ENCODE measurements around the gene MAEA. TPM values are rescaled to one million over a fixed set of nuclear protein-coding genes. Genes with fewer than 3 reads are reported as not detected.
A peak's percentile ranks its signal among the peaks of the same experiment; 100 is the strongest.

The MAEA gene
- polyA plus RNA-seq, 2 of the 4 experiments (the other 2 are of a cell fraction), result 46.1 to 58.4 TPM

DNA sequence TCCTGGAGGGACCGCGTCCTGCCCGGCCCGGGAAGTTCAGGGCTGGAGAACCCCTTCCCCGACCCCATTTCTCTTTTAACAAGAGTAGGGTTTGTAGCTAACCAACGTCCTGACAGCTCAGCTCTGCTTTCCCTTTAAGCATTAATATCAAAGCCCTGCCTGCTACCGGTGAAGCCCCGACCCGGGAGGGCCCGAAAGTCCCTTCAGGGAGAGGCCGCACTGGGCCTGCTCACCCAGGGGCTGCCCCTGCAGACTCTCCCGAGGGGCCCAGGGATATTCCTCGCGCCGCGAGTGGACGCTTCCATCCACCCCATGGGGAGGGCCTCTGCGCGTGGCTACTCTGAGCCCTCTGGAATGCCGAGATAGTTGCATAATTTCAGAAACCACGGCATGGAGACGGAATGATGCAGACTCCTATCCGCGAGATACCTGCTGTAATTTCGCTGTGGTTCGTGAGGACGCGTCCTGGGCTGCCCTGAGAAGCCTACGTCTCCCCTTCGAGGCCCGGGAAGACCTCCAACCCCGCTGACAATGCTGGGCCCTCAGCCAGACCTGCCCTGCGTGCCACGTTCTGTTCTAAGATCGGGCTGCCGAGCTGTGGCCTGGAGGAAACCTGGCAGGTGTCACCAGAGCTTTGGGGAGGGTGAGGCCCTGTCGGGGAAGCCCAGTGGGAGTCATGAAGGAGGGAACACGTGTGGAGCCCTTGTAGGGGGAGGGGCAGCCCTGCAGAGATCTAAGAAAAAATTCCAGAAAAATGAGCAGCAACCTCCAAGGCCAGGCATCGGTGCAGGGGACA lies 39.8 kb upstream of the MAEA start:
- POLR2A ChIA-PET, result interaction anchor here (1.3 to 2.6 kb wide), 2 partner anchors 40 to 97 kb away, joined by 3 to 26 read pairs; partner anchors contain the start of gene UVSSA
- H3K9me3 ChIP-seq, result peaks cover 49% of the 10 kb centered on the region
- FAIRE-seq (no peak), ATAC-seq (no peak), DNase-seq (ENCODE audit: low read depth in 1 of 2, low spot score in 1 of 2) (peak in 1 of 2 experiments; percentile 29)
- H3K4me3 ChIP-seq, result peak overlapping the region; percentile 99
- TF ChIP-seq CEBPB (IDR thresholded peaks at IDR 0.05) (no peak), EP300 (IDR thresholded peaks at IDR 0.05) (no peak), NR3C1 (IDR thresholded peaks at IDR 0.05) (no peak), TP53 (CRISPR knock-in tag; IDR thresholded peaks at IDR 0.05) (no peak), BHLHE40 (IDR thresholded peaks at IDR 0.05; ENCODE audit: low read depth, low read length) (no peak), HOXB5 (CRISPR knock-in tag; IDR thresholded peaks at IDR 0.05) (no peak), TFCP2L1 (CRISPR knock-in tag; IDR thresholded peaks at IDR 0.05) (no peak), JUN (IDR thresholded peaks at IDR 0.05) (no peak), ZFP36 (IDR thresholded peaks at IDR 0.05; ENCODE audit: borderline replicate concordance, partially characterized antibody) (no peak), CBX8 (IDR thresholded peaks at IDR 0.05) (no peak), ESRRA (IDR thresholded peaks at IDR 0.05; ENCODE audit: borderline replicate concordance, low read length) (no peak)
- TF ChIP-seq, protein P1, sequence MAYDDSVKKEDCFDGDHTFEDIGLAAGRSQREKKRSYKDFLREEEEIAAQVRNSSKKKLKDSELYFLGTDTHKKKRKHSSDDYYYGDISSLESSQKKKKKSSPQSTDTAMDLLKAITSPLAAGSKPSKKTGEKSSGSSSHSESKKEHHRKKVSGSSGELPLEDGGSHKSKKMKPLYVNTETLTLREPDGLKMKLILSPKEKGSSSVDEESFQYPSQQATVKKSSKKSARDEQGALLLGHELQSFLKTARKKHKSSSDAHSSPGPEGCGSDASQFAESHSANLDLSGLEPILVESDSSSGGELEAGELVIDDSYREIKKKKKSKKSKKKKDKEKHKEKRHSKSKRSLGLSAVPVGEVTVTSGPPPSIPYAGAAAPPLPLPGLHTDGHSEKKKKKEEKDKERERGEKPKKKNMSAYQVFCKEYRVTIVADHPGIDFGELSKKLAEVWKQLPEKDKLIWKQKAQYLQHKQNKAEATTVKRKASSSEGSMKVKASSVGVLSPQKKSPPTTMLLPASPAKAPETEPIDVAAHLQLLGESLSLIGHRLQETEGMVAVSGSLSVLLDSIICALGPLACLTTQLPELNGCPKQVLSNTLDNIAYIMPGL (CRISPR knock-in tag; IDR thresholded peaks at IDR 0.05; ENCODE audit: borderline replicate concordance), result no peak
- TF ChIP-seq, protein P2, sequence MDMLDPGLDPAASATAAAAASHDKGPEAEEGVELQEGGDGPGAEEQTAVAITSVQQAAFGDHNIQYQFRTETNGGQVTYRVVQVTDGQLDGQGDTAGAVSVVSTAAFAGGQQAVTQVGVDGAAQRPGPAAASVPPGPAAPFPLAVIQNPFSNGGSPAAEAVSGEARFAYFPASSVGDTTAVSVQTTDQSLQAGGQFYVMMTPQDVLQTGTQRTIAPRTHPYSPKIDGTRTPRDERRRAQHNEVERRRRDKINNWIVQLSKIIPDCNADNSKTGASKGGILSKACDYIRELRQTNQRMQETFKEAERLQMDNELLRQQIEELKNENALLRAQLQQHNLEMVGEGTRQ (IDR thresholded peaks at IDR 0.05), result no peak
- CTCF ChIA-PET, result interaction anchor here (0.8 to 2.4 kb wide), 4 partner anchors 9 to 96 kb away, joined by 3 to 8 read pairs (median 3); partner anchors contain the start of gene UVSSA
- WGBS (ENCODE audit: missing lambda C conversion rate), result 73% methylated on average over 26 of the region's 39 CpGs
- H3K4me2 ChIP-seq, result peak overlapping the region; percentile 98
- peaks cover 16% of the 10 kb centered on the region for H3K4me1 ChIP-seq
- peak overlapping the region; percentile 97 to 100 for H3K27ac ChIP-seq

DNA sequence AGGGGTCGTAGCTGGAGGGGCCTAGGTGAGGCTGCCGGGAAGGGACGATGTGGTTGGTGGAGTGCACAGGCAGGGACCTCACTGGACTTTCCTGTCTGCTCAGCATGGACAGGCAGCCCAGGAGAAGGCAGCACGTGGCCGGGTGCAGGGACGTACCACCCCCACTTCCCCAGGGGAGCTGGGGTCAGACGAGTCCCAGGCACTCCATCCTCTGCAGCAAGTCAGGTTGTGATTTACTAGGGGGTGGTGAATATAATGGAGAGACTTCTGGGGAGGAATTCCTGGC lies 39.2 kb upstream of the MAEA start:
- ATAC-seq (no peak), FAIRE-seq (no peak), DNase-seq (ENCODE audit: low read depth in 1 of 2, low spot score in 1 of 2) (no peak)
- no peak overlapping the region for H3K4me2 ChIP-seq
- no peak overlapping the region for H3K27ac ChIP-seq
- TF ChIP-seq KDM1A (IDR thresholded peaks at IDR 0.05; ENCODE audit: low read depth) (no peak), MAFK (IDR thresholded peaks at IDR 0.05; ENCODE audit: partially characterized antibody) (no peak), RCOR1 (IDR thresholded peaks at IDR 0.05; ENCODE audit: low read depth, low read length) (no peak), PHF8 (IDR thresholded peaks at IDR 0.05; ENCODE audit: borderline replicate concordance, low read depth) (no peak), FOXS1 (CRISPR knock-in tag; IDR thresholded peaks at IDR 0.05) (no peak), CEBPB (IDR thresholded peaks at IDR 0.05) (no peak)
- POLR2A ChIA-PET, result no interaction called here
- peaks cover 54% of the 10 kb centered on the region for H3K9me3 ChIP-seq
- H3K4me3 ChIP-seq, result no peak overlapping the region
- CTCF ChIA-PET, result interaction anchor here (0.8 to 2.4 kb wide), 4 partner anchors 10 to 96 kb away, joined by 3 to 8 read pairs (median 3); partner anchors contain the start of gene UVSSA
- H3K4me1 ChIP-seq, result peaks cover 16% of the 10 kb centered on the region
- WGBS (ENCODE audit: missing lambda C conversion rate), result 89% methylated on average over 6 of the region's 7 CpGs

DNA sequence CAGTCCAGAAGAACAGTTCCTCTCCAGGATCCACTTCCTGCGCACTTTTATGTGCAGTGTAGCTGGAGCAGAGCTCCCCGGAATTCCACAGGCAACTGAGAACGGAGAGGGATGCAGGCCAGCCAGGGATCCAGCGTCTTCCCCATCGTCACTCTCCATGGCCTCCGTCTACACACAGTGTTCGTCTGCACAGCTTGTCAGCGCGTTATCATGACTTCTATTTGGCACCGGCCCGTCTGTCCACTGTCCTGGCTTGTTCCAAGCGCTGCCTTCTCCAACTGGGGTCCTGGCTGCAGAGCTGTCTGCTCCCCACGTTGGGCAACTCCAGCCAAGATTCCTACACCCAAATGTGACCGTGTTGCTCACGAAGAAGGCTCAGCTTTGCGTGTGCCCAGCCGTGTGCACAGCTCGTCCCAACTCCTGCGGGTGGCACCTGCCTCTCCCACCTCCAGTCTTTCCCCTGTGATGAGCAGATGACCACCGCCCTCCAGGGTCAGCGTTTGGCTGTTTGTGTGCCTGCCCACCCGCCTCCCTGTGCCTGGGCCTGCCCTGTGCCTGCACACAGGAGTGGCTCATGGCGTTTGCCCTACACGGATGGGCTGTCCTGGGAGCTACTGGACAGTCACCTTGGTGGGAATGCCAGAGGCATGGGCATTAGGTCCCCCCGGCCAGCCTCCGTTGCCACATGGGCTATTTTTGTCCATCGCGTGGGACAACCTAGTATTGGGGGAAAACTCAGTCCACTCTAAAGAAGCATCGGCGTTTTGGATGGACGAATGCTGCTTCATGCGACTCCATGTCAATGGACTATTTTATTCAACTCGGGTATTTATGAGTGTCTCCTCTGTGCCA lies 38.5 kb upstream of the MAEA start:
- POLR2A ChIA-PET, result no interaction called here
- DNase-seq (ENCODE audit: low read depth in 1 of 2, low spot score in 1 of 2) (no peak), FAIRE-seq (no peak)

More for the DNA sequence above, 38.5 kb upstream of the MAEA start:
- Histone ChIP-seq H3K4me2 (no peak overlapping the region), H3K4me3 (no peak overlapping the region), H3K9me3 (peaks cover 56% of the 10 kb centered on the region), H3K4me1 (peaks cover 15% of the 10 kb centered on the region), H3K27ac (no peak overlapping the region)
- WGBS (ENCODE audit: missing lambda C conversion rate), result 97% methylated on average over 31 of the region's 33 CpGs
- CTCF ChIA-PET, result interaction anchor here (0.8 to 2.4 kb wide), 4 partner anchors 10 to 95 kb away, joined by 3 to 8 read pairs (median 3); partner anchors contain the start of gene UVSSA
- ATAC-seq, result no peak
- TF ChIP-seq EHF (CRISPR knock-in tag; IDR thresholded peaks at IDR 0.05), result no peak
- 0 out of 2 replicates have a peak, but pooled peaks have one; percentile 17 for TF ChIP-seq POLR2A (IDR thresholded peaks at IDR 0.05; ENCODE audit: low read length)

All from A549 (cell line).